ENCODE data around the gene GPR107. TPM values are rescaled to one million over a fixed set of nuclear protein-coding genes. Genes with fewer than 3 reads are reported as not detected.
A peak's percentile ranks its signal among the peaks of the same experiment; 100 is the strongest.

GPR107 gene
- total RNA-seq, 1 donor from 2014 or later: 43.8 TPM

- Mint-ChIP-seq H3K27ac (ENCODE audit: unreplicated experiment) (no peak overlapping the region), H3K9me3 (no peaks in the 10 kb centered on the region), H3K36me3 (ENCODE audit: low read depth) (no peaks in the 10 kb centered on the region), H3K27me3 (ENCODE audit: low read depth) (no peaks in the 10 kb centered on the region), H3K4me3 (no peak overlapping the region), H3K4me1 (peaks cover 33% of the 10 kb centered on the region)
- DNase-seq (ENCODE audit: low read depth, low spot score): no peak
- no peak for TF ChIP-seq CTCF (conservative IDR thresholded peaks at IDR 0.05)
These were observed 128.7 kb downstream of the GPR107 start for GRCh38 chr9:130182381-130182909.

GRCh38 chr9:130183133-130183762, 129.5 kb downstream of the GPR107 start:
- H3K4me1 Mint-ChIP-seq: peaks cover 40% of the 10 kb centered on the region
- no peak for TF ChIP-seq CTCF (conservative IDR thresholded peaks at IDR 0.05)

GRCh38 chr9:130185017-130185416, 131.3 kb downstream of the GPR107 start:
- H3K36me3 Mint-ChIP-seq (ENCODE audit: low read depth): no peaks in the 10 kb centered on the region
- peaks cover 44% of the 10 kb centered on the region for H3K4me1 Mint-ChIP-seq
- H3K27ac Mint-ChIP-seq (ENCODE audit: unreplicated experiment): peak overlapping the region; percentile 87
- no peaks in the 10 kb centered on the region for H3K9me3 Mint-ChIP-seq
- no peaks in the 10 kb centered on the region for H3K27me3 Mint-ChIP-seq (ENCODE audit: low read depth)
- peak overlapping the region; percentile 19 for H3K4me3 Mint-ChIP-seq
- TF ChIP-seq CTCF (conservative IDR thresholded peaks at IDR 0.05): no peak
- DNase-seq (ENCODE audit: low read depth, low spot score): no peak

More at GRCh38 chr9:130183133-130183762, 129.5 kb downstream of the GPR107 start:
- H3K36me3 Mint-ChIP-seq (ENCODE audit: low read depth): no peaks in the 10 kb centered on the region
- H3K4me3 Mint-ChIP-seq: peak overlapping the region; percentile 34
- H3K27ac Mint-ChIP-seq (ENCODE audit: unreplicated experiment): no peak overlapping the region
- no peaks in the 10 kb centered on the region for H3K27me3 Mint-ChIP-seq (ENCODE audit: low read depth)
- H3K9me3 Mint-ChIP-seq: no peaks in the 10 kb centered on the region
- DNase-seq (ENCODE audit: low read depth, low spot score): no peak

GRCh38 chr9:130185490-130186031, 131.9 kb downstream of the GPR107 start:
- DNase-seq (ENCODE audit: low read depth, low spot score): no peak
- H3K36me3 Mint-ChIP-seq (ENCODE audit: low read depth): no peaks in the 10 kb centered on the region
- no peak for TF ChIP-seq CTCF (conservative IDR thresholded peaks at IDR 0.05)
- peak overlapping the region; percentile 98 for H3K27ac Mint-ChIP-seq (ENCODE audit: unreplicated experiment)
- peaks cover 46% of the 10 kb centered on the region for H3K4me1 Mint-ChIP-seq
- no peaks in the 10 kb centered on the region for H3K9me3 Mint-ChIP-seq
- H3K4me3 Mint-ChIP-seq: peak overlapping the region; percentile 75
- H3K27me3 Mint-ChIP-seq (ENCODE audit: low read depth): no peaks in the 10 kb centered on the region

GRCh38 chr9:130186051-130186450, 132.3 kb downstream of the GPR107 start:
- Mint-ChIP-seq H3K4me1 (peaks cover 46% of the 10 kb centered on the region), H3K4me3 (peak overlapping the region; percentile 75), H3K27ac (ENCODE audit: unreplicated experiment) (peak overlapping the region; percentile 98), H3K9me3 (no peaks in the 10 kb centered on the region), H3K27me3 (ENCODE audit: low read depth) (no peaks in the 10 kb centered on the region), H3K36me3 (ENCODE audit: low read depth) (no peaks in the 10 kb centered on the region)
- no peak for DNase-seq (ENCODE audit: low read depth, low spot score)
- TF ChIP-seq CTCF (conservative IDR thresholded peaks at IDR 0.05): no peak
